Measurements from ENCODE around the gene INPP4A.
"Not testable (repeated sequence)": the region's sequence is repeated elsewhere in the genome, so short reads cannot be mapped to it uniquely, and the experiment has no call there.

- not testable (repeated sequence) for TF ChIP-seq BMI1 (IDR thresholded peaks at IDR 0.05; ENCODE audit: borderline replicate concordance); NR2C2 (IDR thresholded peaks at IDR 0.05; ENCODE audit: borderline replicate concordance, control insufficient read depth, insufficient read length, low read depth); SRF (IDR thresholded peaks at IDR 0.05; ENCODE audit: low read depth in 2 of 2, low read length in 2 of 2); MYC (IDR thresholded peaks at IDR 0.05; ENCODE audit: insufficient read depth, insufficient read length, insufficient replicate concordance, low read length, severe bottlenecking); CTCF (IDR thresholded peaks at IDR 0.05 in 2 of 3, conservative IDR thresholded peaks at IDR 0.05 in 1 of 3; ENCODE audit: control insufficient read depth in 2 of 3, extremely low read depth in 1 of 3, insufficient read depth in 1 of 3, low read depth in 3 of 3, low read length in 3 of 3)
Observed at GRCh38 chr2:98415719-98416248, 28.9 kb upstream of the INPP4A start.

Measured in GM12878 (cell line).